ENCODE results near the gene AIFM3.

DNA sequence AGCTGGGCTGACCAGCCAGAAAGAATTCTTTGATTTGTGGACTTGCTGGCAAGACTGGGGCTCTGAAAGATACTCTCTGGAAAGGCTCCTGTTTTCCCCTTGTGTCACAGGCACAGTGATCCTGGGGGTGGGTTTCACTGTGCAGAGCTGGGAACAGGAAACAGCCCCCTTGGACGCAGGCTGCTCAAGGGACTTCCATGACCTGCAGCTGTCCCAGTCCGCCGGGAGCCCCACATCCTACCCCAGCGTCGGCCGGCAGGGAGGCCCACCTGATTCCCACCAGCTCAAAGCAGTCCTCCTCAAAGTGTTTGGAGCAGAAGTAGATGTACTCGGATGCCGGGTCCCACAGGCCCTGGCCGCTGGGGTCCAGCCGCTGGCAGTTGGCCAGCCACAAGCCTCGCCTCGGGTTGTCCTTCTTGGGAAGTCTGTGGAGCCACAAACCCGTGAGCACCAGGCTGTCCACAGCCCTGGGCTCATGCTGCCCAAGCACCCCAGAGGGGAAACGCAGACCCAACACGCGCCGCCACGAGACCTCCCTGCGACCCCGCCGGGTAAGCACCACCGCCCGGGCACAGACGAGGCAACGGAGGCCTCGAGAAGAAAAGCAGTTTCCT is 34.0 kb downstream of the AIFM3 start:
- TF ChIP-seq, protein P1, sequence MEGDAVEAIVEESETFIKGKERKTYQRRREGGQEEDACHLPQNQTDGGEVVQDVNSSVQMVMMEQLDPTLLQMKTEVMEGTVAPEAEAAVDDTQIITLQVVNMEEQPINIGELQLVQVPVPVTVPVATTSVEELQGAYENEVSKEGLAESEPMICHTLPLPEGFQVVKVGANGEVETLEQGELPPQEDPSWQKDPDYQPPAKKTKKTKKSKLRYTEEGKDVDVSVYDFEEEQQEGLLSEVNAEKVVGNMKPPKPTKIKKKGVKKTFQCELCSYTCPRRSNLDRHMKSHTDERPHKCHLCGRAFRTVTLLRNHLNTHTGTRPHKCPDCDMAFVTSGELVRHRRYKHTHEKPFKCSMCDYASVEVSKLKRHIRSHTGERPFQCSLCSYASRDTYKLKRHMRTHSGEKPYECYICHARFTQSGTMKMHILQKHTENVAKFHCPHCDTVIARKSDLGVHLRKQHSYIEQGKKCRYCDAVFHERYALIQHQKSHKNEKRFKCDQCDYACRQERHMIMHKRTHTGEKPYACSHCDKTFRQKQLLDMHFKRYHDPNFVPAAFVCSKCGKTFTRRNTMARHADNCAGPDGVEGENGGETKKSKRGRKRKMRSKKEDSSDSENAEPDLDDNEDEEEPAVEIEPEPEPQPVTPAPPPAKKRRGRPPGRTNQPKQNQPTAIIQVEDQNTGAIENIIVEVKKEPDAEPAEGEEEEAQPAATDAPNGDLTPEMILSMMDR (IDR thresholded peaks at IDR 0.05), result no peak
- TF ChIP-seq POLR2A (IDR thresholded peaks at IDR 0.05), result no peak
